ENCODE measurements around the gene AKAP12.

AKAP12 gene

DNA sequence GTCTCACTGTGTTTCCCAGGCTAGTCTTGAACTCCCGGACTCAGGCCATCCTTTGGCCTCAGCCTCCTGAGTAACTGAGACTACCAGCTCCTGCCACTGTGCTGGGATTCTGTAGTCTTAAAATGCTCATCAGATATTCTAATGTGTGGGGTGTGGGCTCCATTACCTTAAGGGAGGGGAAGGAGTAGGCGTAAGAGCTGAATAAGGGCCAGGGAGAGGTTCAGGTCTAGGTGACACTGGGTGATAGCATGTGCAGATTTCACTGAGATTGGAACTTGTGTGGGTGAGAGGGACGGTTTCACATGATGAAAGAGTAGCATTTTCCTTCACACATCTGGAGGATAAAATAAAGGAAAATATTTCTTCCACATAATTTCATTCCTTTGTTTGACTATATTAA, 8.5 kb downstream of the AKAP12 start:
- Histone ChIP-seq H3K27ac (ENCODE audit: low read depth, low read length) (no peak overlapping the region), H3K9ac (ENCODE audit: low read length in 5 of 5) (no peak overlapping the region), H3K36me3 (ENCODE audit: control insufficient read depth in 5 of 5, insufficient read depth in 5 of 5, low read length in 5 of 5) (no peaks in the 10 kb centered on the region), H3K4me1 (ENCODE audit: control insufficient read depth in 5 of 5, insufficient read depth in 5 of 5, low read length in 5 of 5) (peaks cover 0 to 12% (median 2%) of the 10 kb centered on the region in 5 donors), H3K9me3 (ENCODE audit: control insufficient read depth in 5 of 5, low read length in 5 of 5) (no peaks in the 10 kb centered on the region), H3K27me3 (ENCODE audit: control insufficient read depth in 5 of 5, insufficient read depth in 4 of 5, low read length in 5 of 5) (no peaks in the 10 kb centered on the region), H3K4me3 (ENCODE audit: low read depth in 1 of 5, low read length in 5 of 5) (no peak overlapping the region)

DNA sequence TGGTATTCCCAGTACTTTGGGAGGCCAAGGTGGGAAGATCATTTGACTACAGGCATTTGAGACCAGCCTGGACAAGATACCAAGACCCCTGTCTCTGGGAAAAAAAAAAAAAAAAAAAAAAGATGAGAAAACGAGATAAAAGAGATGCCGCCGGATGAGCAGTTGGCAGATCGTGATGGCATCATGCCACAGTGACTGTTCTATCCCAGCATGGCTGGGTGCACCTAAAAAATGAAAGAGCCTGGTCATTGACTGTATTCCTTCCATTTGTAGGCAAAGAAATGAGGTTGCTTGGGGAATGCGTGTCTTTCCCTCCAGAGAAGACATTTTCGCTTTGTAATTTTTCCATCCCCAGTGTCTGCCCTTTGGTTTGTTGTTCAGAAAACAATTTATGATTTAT, 12.9 kb downstream of the AKAP12 start:
- no peaks in the 10 kb centered on the region for H3K9me3 ChIP-seq (ENCODE audit: control insufficient read depth in 5 of 5, low read length in 5 of 5)
- H3K27me3 ChIP-seq (ENCODE audit: control insufficient read depth in 5 of 5, insufficient read depth in 4 of 5, low read length in 5 of 5): no peaks in the 10 kb centered on the region
- H3K36me3 ChIP-seq (ENCODE audit: control insufficient read depth in 5 of 5, insufficient read depth in 5 of 5, low read length in 5 of 5): no peaks in the 10 kb centered on the region
- H3K27ac ChIP-seq (ENCODE audit: low read depth, low read length): no peak overlapping the region
- no peak overlapping the region for H3K9ac ChIP-seq (ENCODE audit: low read length in 5 of 5)
- no peak overlapping the region for H3K4me3 ChIP-seq (ENCODE audit: low read depth in 1 of 5, low read length in 5 of 5)
- H3K4me1 ChIP-seq (ENCODE audit: control insufficient read depth in 5 of 5, insufficient read depth in 5 of 5, low read length in 5 of 5): peaks cover 0 to 20% (median 13%) of the 10 kb centered on the region in 5 donors

DNA sequence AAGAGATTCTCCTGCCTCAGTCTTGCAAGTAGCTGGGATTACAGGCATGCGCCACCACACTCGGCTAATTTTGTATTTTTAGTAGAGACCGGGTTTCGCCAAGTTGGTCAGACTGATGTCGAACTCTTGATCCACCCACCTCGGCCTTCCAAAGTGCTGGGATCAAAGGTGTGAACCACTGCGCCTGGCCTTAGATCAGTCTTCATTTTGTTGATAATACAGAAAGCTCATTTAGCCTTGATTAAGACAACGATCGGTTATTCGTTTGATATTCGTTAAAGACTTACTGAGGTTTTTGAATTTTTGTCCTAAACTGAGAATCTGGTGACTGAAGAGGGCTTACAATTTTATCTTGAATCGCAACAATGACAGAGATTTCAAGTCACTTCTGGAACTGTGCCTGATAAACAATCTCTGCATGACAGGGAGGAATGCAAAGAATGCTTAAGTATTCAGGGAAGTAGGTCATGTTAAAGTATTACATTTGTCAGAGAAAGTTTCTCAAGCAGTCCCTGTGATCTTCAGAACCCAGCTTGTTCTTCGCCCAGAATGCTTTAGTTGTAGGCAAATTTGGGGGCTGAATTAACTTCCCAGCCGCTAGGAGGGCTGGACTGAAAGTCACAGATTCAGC, 14.8 kb downstream of the AKAP12 start:
- Histone ChIP-seq H3K36me3 (ENCODE audit: control insufficient read depth in 5 of 5, insufficient read depth in 5 of 5, low read length in 5 of 5) (no peaks in the 10 kb centered on the region), H3K9me3 (ENCODE audit: control insufficient read depth in 5 of 5, low read length in 5 of 5) (no peaks in the 10 kb centered on the region), H3K9ac (ENCODE audit: low read length in 5 of 5) (peak overlapping the region in 2 of 5 donors; percentile 3 to 8), H3K4me3 (ENCODE audit: low read depth in 1 of 5, low read length in 5 of 5) (no peak overlapping the region), H3K27ac (ENCODE audit: low read depth, low read length) (peak overlapping the region; percentile 75), H3K27me3 (ENCODE audit: control insufficient read depth in 5 of 5, insufficient read depth in 4 of 5, low read length in 5 of 5) (no peaks in the 10 kb centered on the region), H3K4me1 (ENCODE audit: control insufficient read depth in 5 of 5, insufficient read depth in 5 of 5, low read length in 5 of 5) (peaks cover 0 to 29% (median 24%) of the 10 kb centered on the region in 5 donors)

DNA sequence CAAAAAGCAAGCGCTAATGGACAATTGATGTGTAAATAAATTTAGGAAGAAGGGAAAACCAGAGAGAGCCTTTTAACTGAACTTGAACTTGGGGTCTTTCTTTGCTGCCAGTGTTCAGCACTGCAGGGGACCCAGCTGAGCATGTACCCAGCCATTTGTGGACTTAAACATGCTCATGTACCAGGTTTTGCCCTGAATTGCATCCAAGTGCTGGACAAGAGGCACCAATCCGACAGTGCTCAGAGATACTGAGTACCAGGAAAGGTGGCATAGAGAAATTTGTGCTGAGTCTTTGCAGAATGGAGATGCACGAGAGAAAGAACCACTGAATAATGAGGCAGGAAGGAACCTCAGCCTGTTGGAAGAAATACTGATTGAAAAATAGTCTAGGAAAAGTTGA, 16.0 kb downstream of the AKAP12 start:
- Histone ChIP-seq H3K36me3 (ENCODE audit: control insufficient read depth in 5 of 5, insufficient read depth in 5 of 5, low read length in 5 of 5) (no peaks in the 10 kb centered on the region), H3K9ac (ENCODE audit: low read length in 5 of 5) (no peak overlapping the region), H3K27ac (ENCODE audit: low read depth, low read length) (peak overlapping the region; percentile 75), H3K9me3 (ENCODE audit: control insufficient read depth in 5 of 5, low read length in 5 of 5) (no peaks in the 10 kb centered on the region), H3K4me1 (ENCODE audit: control insufficient read depth in 5 of 5, insufficient read depth in 5 of 5, low read length in 5 of 5) (peaks cover 0 to 34% (median 24%) of the 10 kb centered on the region in 5 donors), H3K27me3 (ENCODE audit: control insufficient read depth in 5 of 5, insufficient read depth in 4 of 5, low read length in 5 of 5) (no peaks in the 10 kb centered on the region), H3K4me3 (ENCODE audit: low read depth in 1 of 5, low read length in 5 of 5) (no peak overlapping the region)

DNA sequence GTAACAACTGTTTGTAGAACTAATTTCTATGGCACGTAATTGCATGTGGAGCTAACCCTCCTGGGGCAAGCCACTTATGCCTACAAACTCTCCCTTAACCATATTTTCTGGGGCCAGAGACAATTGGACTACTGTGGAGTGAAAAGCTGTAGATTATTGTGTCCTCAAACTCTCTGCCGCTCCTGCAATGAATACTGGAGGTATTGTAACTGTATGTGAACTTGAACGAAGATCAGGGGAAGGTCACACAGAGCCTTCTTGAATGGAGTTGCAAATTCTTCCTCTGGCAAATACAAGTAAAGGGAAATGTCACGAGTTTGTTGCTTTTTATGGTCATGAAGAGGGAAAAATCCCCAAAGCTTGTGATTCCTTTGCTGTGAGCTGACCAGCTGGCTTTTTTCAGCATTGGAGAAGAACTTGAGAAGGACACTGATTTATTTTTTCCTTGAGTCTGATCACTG, 18.2 kb downstream of the AKAP12 start:
- Histone ChIP-seq H3K27ac (ENCODE audit: low read depth, low read length) (peak overlapping the region; percentile 57), H3K4me3 (ENCODE audit: low read depth in 1 of 5, low read length in 5 of 5) (no peak overlapping the region), H3K9me3 (ENCODE audit: control insufficient read depth in 5 of 5, low read length in 5 of 5) (no peaks in the 10 kb centered on the region), H3K36me3 (ENCODE audit: control insufficient read depth in 5 of 5, insufficient read depth in 5 of 5, low read length in 5 of 5) (no peaks in the 10 kb centered on the region), H3K27me3 (ENCODE audit: control insufficient read depth in 5 of 5, insufficient read depth in 4 of 5, low read length in 5 of 5) (no peaks in the 10 kb centered on the region), H3K4me1 (ENCODE audit: control insufficient read depth in 5 of 5, insufficient read depth in 5 of 5, low read length in 5 of 5) (peaks cover 0 to 34% (median 24%) of the 10 kb centered on the region in 5 donors), H3K9ac (ENCODE audit: low read length in 5 of 5) (peak overlapping the region in 1 of 5 donors; percentile 44)

DNA sequence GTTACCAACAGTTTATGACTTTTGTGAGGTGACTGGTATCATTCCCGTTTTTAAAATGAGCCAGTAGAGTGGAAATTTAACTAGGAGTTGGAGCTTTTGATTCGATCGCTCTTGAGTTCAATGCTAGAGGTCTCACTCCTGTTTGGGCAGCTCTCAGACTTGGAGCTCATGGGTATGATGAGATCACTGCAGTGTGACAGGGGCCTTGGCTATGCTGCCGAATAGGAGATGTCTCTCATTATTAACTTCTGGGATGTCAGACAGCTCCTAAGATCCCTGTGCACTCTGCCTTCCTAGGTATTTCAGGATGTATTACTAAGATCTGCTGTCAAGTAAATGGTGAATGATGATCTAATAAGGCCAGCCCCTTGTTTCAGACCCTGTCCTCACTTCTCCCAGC, 20.4 kb downstream of the AKAP12 start:
- no peaks in the 10 kb centered on the region for H3K9me3 ChIP-seq (ENCODE audit: control insufficient read depth in 5 of 5, low read length in 5 of 5)

DNA sequence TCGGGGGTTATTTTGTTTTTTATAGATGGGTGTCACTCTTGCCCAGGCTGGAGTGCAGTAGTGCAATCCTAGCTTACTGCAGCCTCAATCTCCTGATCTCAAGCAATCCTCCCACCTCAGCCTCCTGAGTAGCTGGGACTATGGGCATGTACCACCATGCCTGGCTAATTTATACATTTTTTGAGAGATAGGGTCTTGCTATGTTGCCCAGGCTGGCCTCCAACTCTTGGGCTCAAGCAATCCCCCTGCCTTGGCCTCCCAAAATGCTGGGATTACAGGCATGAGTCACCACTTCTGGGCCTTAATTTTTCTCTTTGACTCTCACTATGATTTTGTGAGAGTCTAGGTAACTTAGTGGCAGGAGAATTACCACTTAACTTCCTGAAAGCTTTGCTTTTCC, 23.3 kb downstream of the AKAP12 start:
- Histone ChIP-seq H3K27ac (ENCODE audit: low read depth, low read length) (no peak overlapping the region), H3K4me3 (ENCODE audit: low read depth in 1 of 5, low read length in 5 of 5) (no peak overlapping the region)

More for the DNA sequence above, 20.4 kb downstream of the AKAP12 start:
- Histone ChIP-seq H3K9ac (ENCODE audit: low read length in 5 of 5) (no peak overlapping the region), H3K4me3 (ENCODE audit: low read depth in 1 of 5, low read length in 5 of 5) (no peak overlapping the region), H3K36me3 (ENCODE audit: control insufficient read depth in 5 of 5, insufficient read depth in 5 of 5, low read length in 5 of 5) (no peaks in the 10 kb centered on the region), H3K27ac (ENCODE audit: low read depth, low read length) (no peak overlapping the region), H3K27me3 (ENCODE audit: control insufficient read depth in 5 of 5, insufficient read depth in 4 of 5, low read length in 5 of 5) (no peaks in the 10 kb centered on the region), H3K4me1 (ENCODE audit: control insufficient read depth in 5 of 5, insufficient read depth in 5 of 5, low read length in 5 of 5) (peaks cover 0 to 31% (median 21%) of the 10 kb centered on the region in 5 donors)

DNA sequence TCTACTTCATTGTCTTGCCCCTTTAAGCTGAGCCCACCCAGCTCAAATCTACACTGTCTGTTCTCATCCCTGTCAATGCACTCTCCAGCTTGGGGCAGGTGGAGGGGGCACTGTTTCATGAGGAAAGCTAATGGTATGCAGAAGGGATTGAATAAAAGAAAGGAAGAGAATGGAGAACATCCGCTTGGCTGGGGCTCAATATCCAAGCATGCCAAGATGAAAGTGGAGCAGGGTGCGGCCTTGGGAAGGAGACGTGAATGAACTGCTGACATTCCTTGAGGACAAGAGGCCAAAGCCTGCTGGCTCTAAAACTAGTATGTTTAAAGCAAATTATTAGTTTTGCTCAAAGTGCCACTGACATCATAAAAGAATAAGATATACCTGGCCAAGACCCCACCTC, 24.2 kb downstream of the AKAP12 start:
- Histone ChIP-seq H3K4me3 (ENCODE audit: low read depth in 1 of 5, low read length in 5 of 5) (no peak overlapping the region), H3K27me3 (ENCODE audit: control insufficient read depth in 5 of 5, insufficient read depth in 4 of 5, low read length in 5 of 5) (no peaks in the 10 kb centered on the region), H3K36me3 (ENCODE audit: control insufficient read depth in 5 of 5, insufficient read depth in 5 of 5, low read length in 5 of 5) (no peaks in the 10 kb centered on the region), H3K4me1 (ENCODE audit: control insufficient read depth in 5 of 5, insufficient read depth in 5 of 5, low read length in 5 of 5) (peaks cover 0 to 11% (median 6%) of the 10 kb centered on the region in 5 donors), H3K27ac (ENCODE audit: low read depth, low read length) (no peak overlapping the region), H3K9me3 (ENCODE audit: control insufficient read depth in 5 of 5, low read length in 5 of 5) (no peaks in the 10 kb centered on the region), H3K9ac (ENCODE audit: low read length in 5 of 5) (no peak overlapping the region)

More for the DNA sequence above, 23.3 kb downstream of the AKAP12 start:
- peaks cover 0 to 17% (median 11%) of the 10 kb centered on the region in 5 donors for H3K4me1 ChIP-seq (ENCODE audit: control insufficient read depth in 5 of 5, insufficient read depth in 5 of 5, low read length in 5 of 5)
- H3K9me3 ChIP-seq (ENCODE audit: control insufficient read depth in 5 of 5, low read length in 5 of 5): no peaks in the 10 kb centered on the region
- no peaks in the 10 kb centered on the region for H3K27me3 ChIP-seq (ENCODE audit: control insufficient read depth in 5 of 5, insufficient read depth in 4 of 5, low read length in 5 of 5)
- H3K9ac ChIP-seq (ENCODE audit: low read length in 5 of 5): no peak overlapping the region
- H3K36me3 ChIP-seq (ENCODE audit: control insufficient read depth in 5 of 5, insufficient read depth in 5 of 5, low read length in 5 of 5): no peaks in the 10 kb centered on the region

DNA sequence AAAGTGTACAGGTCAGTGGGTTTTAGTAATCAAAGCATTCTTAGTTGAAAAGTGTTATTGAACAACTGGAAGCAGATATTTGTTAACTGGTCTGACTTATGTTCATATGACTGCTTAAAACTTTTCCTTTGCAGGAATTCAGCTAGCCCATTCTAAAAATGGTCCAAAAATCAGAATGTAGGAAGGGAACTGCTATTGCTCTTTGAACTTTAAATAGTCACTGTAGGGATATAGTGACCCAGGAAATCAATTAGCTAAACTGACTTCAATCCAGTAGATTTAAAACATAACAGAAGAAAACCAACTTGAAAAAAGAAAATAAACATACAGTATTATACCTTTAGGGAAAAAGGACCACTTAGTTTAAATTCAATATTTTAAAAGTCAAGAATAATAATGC, 25.5 kb downstream of the AKAP12 start:
- H3K27me3 ChIP-seq (ENCODE audit: control insufficient read depth in 5 of 5, insufficient read depth in 4 of 5, low read length in 5 of 5): no peaks in the 10 kb centered on the region
- no peaks in the 10 kb centered on the region for H3K9me3 ChIP-seq (ENCODE audit: control insufficient read depth in 5 of 5, low read length in 5 of 5)
- H3K27ac ChIP-seq (ENCODE audit: low read depth, low read length): no peak overlapping the region
- H3K9ac ChIP-seq (ENCODE audit: low read length in 5 of 5): no peak overlapping the region
- H3K4me3 ChIP-seq (ENCODE audit: low read depth in 1 of 5, low read length in 5 of 5): no peak overlapping the region
- H3K36me3 ChIP-seq (ENCODE audit: control insufficient read depth in 5 of 5, insufficient read depth in 5 of 5, low read length in 5 of 5): no peaks in the 10 kb centered on the region
- peaks cover 0 to 21% (median 12%) of the 10 kb centered on the region in 5 donors for H3K4me1 ChIP-seq (ENCODE audit: control insufficient read depth in 5 of 5, insufficient read depth in 5 of 5, low read length in 5 of 5)

DNA sequence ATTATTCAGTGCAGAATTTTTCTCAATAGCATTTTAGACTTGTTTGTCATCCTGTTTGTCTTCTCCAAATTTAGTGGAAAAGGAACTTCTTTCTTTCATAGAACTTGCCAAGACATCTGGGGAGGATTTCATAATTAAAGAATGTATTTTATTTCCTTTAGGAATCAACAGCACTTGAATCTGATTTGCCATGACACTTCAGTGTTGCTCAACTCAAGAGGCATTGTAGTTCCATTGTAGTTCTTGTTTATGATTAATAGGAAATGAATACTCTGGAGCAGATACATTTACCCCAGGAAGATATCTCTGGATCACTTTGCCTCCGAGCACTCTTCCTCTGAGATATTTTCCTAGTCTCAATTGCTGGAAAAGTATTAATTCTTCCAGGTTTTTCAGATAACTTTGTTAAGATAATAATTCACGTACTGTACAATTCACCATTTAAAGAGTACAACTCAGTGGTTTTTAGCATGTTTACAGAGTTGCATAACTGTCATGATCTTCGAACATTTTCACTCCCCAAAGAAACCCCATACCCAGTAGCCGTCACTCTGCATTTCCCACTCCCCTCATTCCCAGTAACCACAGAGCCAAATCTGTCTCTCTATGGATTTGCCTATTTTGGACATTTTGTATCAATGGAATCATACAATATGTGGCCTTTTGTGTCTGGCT, 29.7 kb downstream of the AKAP12 start:
- Histone ChIP-seq H3K36me3 (ENCODE audit: control insufficient read depth in 5 of 5, insufficient read depth in 5 of 5, low read length in 5 of 5) (no peaks in the 10 kb centered on the region), H3K4me3 (ENCODE audit: low read depth in 1 of 5, low read length in 5 of 5) (no peak overlapping the region), H3K4me1 (ENCODE audit: control insufficient read depth in 5 of 5, insufficient read depth in 5 of 5, low read length in 5 of 5) (peaks cover 0 to 24% (median 6%) of the 10 kb centered on the region in 5 donors), H3K27me3 (ENCODE audit: control insufficient read depth in 5 of 5, insufficient read depth in 4 of 5, low read length in 5 of 5) (no peaks in the 10 kb centered on the region), H3K27ac (ENCODE audit: low read depth, low read length) (peak overlapping the region; percentile 42), H3K9me3 (ENCODE audit: control insufficient read depth in 5 of 5, low read length in 5 of 5) (no peaks in the 10 kb centered on the region), H3K9ac (ENCODE audit: low read length in 5 of 5) (no peak overlapping the region)
